CD4-positive, alpha-beta T cell (primary cell): ENCODE results near the gene SPAG9. TPM values are rescaled to one million over a fixed set of nuclear protein-coding genes. Genes with fewer than 3 reads are reported as not detected.

Experiments
- ATAC-seq: fragments of 200-7000 bp; cut with Tn5 transposase; one replicate; pipeline ENCODE4 v1.10.0; 2022; ENCODE audit warnings: mild to moderate bottlenecking; ENCODE audit not compliant: poor library complexity
- CTCF ChIA-PET: fragments of 350-600 bp; sonication (Branson Sonifier 250); formaldehyde crosslinking; loops from one replicate; lab custom pipeline; 2021; ENCODE audit warnings: antibody characterized with exemption, inconsistent platforms; lab: Charles Lee
- POLR2A ChIA-PET: fragments of 350-600 bp; sonication (Branson Sonifier 250); formaldehyde crosslinking; loops from one replicate; lab custom pipeline; 2021; ENCODE audit warnings: antibody characterized with exemption, inconsistent platforms; lab: Charles Lee
- DNase-seq, 14 experiments: peaks; one replicate each; pipeline ENCODE4 v3.0.0-alpha.2; 2013 to 2020; ENCODE audit warnings: mixed read lengths in 2 of 14
- H3K27ac ChIP-seq, 2 donors: one replicate each; pipeline versions ENCODE4 v1.5.1 to v1.7.0; 2013; ENCODE audit warnings: low read length in 2 of 2, low read depth in 1 of 2, mild to moderate bottlenecking in 1 of 2
- H3K27me3 ChIP-seq, 2 experiments: 1 replicate in 1 of 2; 2 replicates in 1 of 2; pipeline versions ENCODE4 v1.6.1 to v1.7.0; 2013; ENCODE audit warnings: low read length in 2 of 2, control low read depth in 1 of 2, mild to moderate bottlenecking in 1 of 2, moderate library complexity in 1 of 2; ENCODE audit not compliant: insufficient read depth in 2 of 2, control insufficient read depth in 1 of 2
- H3K36me3 ChIP-seq: one replicate; pipeline ENCODE4 v1.6.1; 2013; ENCODE audit warnings: low read length, control low read depth; ENCODE audit not compliant: insufficient read depth
- H3K4me1 ChIP-seq: one replicate; pipeline ENCODE4 v1.6.1; 2013; ENCODE audit warnings: low read length, control low read depth; ENCODE audit not compliant: insufficient read depth
- H3K4me3 ChIP-seq: one replicate; pipeline ENCODE4 v1.5.1; 2013; ENCODE audit warnings: mild to moderate bottlenecking, low read length, moderate library complexity
- H3K9me3 ChIP-seq, 2 experiments: 1 replicate in 1 of 2; 2 replicates in 1 of 2; pipeline versions ENCODE4 v1.6.1 to v1.7.0; 2013; ENCODE audit warnings: low read length in 2 of 2, mild to moderate bottlenecking in 2 of 2, control low read depth in 1 of 2, moderate library complexity in 1 of 2; ENCODE audit not compliant: control insufficient read depth in 1 of 2, insufficient read depth in 1 of 2
- H3K27ac Mint-ChIP-seq: one replicate; pipeline ENCODE4 v1.8.0; 2020; ENCODE audit warnings: mixed read lengths
- H3K27me3 Mint-ChIP-seq: one replicate; pipeline ENCODE4 v1.8.0; 2021; ENCODE audit warnings: mixed read lengths
- H3K36me3 Mint-ChIP-seq: one replicate; pipeline ENCODE4 v1.8.0; 2021; ENCODE audit warnings: low read depth, mixed read lengths
- H3K4me1 Mint-ChIP-seq: one replicate; pipeline ENCODE4 v1.8.0; 2021; ENCODE audit warnings: low read depth, mixed read lengths
- H3K4me3 Mint-ChIP-seq: one replicate; pipeline ENCODE4 v1.8.0; 2020; ENCODE audit warnings: mild to moderate bottlenecking, mixed read lengths
- H3K9me3 Mint-ChIP-seq: one replicate; pipeline ENCODE4 v1.8.0; 2020; ENCODE audit warnings: mixed read lengths
- CTCF ChIP-seq: fragments of 200-600 bp; IDR thresholded peaks from one replicate; pipeline ENCODE4 v1.8.0; 2022; ENCODE audit warnings: antibody characterized with exemption, mild to moderate bottlenecking
- intact Hi-C, 2 experiments: fragments of 100-400 bp; cut with DNase I in 1 of 2; cut with micrococcal nuclease in 1 of 2; formaldehyde crosslinking; loops; one replicate each; pipeline versions ENCODE4 v1.15.1 to v1.9.0; 2023 to 2025; cut with DNase I, micrococcal nuclease
- total RNA-seq, 174 experiments: library from RNA in 2 of 174; stranded (reverse) in 2 of 174; gene quantifications; one replicate each; pipeline ENCODE4 v1.2.3 and lab custom pipeline; 2021 to 2026

The SPAG9 gene
- total RNA-seq, 2 experiments from 2014 or later: 60.2 to 64.6 TPM

- ATAC-seq: no peak
Observed at GRCh38 chr17:51088287-51088686, 32.4 kb downstream of the SPAG9 start.

GRCh38 chr17:51087072-51087757, 33.5 kb downstream of the SPAG9 start:
- Mint-ChIP-seq H3K4me1 (peaks cover 45% of the 10 kb centered on the region), H3K27ac (no peak overlapping the region), H3K9me3 (no peaks in the 10 kb centered on the region), H3K4me3 (no peak overlapping the region), H3K36me3 (no peaks in the 10 kb centered on the region), H3K27me3 (no peaks in the 10 kb centered on the region)
- Histone ChIP-seq H3K27me3 (no peaks in the 10 kb centered on the region), H3K4me3 (no peak overlapping the region), H3K4me1 (peaks cover 5% of the 10 kb centered on the region), H3K27ac (no peak overlapping the region), H3K9me3 (no peaks in the 10 kb centered on the region), H3K36me3 (peaks cover 5% of the 10 kb centered on the region)
- DNase-seq (no peak), ATAC-seq (no peak)
- CTCF ChIA-PET: interaction anchor here (1.1 to 1.2 kb wide), 2 partner anchors 11 to 66 kb away, joined by 3 read pairs; partner anchors contain the start of gene NME1
- no peak for TF ChIP-seq CTCF
- POLR2A ChIA-PET: interaction anchor here (0.6 to 1.1 kb wide), 2 partner anchors 33 to 1229 kb away, joined by 3 read pairs; no protein-coding TSS in a partner anchor
- intact Hi-C loops: no loop called here

More at GRCh38 chr17:51088287-51088686, 32.4 kb downstream of the SPAG9 start:
- Mint-ChIP-seq H3K4me1 (peaks cover 38% of the 10 kb centered on the region), H3K27me3 (no peaks in the 10 kb centered on the region), H3K9me3 (no peaks in the 10 kb centered on the region), H3K36me3 (no peaks in the 10 kb centered on the region), H3K4me3 (no peak overlapping the region), H3K27ac (no peak overlapping the region)
- Histone ChIP-seq H3K27ac (no peak overlapping the region), H3K4me3 (no peak overlapping the region), H3K4me1 (peaks cover 5% of the 10 kb centered on the region), H3K9me3 (no peaks in the 10 kb centered on the region), H3K27me3 (no peaks in the 10 kb centered on the region), H3K36me3 (peaks cover 5% of the 10 kb centered on the region)
- DNase-seq: no peak
- CTCF ChIA-PET: interaction anchor here (1.0 kb wide), 1 partner anchor 11 kb away, joined by 3 read pairs; no protein-coding TSS in a partner anchor
- TF ChIP-seq CTCF: no peak
- intact Hi-C loops: no loop called here
- POLR2A ChIA-PET: no interaction called here

GRCh38 chr17:51085150-51085805, 35.4 kb downstream of the SPAG9 start:
- Mint-ChIP-seq H3K36me3 (peaks cover 7% of the 10 kb centered on the region), H3K27me3 (no peaks in the 10 kb centered on the region), H3K9me3 (no peaks in the 10 kb centered on the region), H3K27ac (no peak overlapping the region), H3K4me3 (no peak overlapping the region), H3K4me1 (peaks cover 42% of the 10 kb centered on the region)
- CTCF ChIA-PET: interaction anchor here (0.5 kb wide), 1 partner anchor 60 kb away, joined by 4 read pairs; no protein-coding TSS in a partner anchor
- Histone ChIP-seq H3K27ac (no peak overlapping the region), H3K27me3 (no peaks in the 10 kb centered on the region), H3K4me3 (no peak overlapping the region), H3K9me3 (no peaks in the 10 kb centered on the region), H3K36me3 (no peaks in the 10 kb centered on the region), H3K4me1 (peaks cover 5% of the 10 kb centered on the region)
- POLR2A ChIA-PET: no interaction called here
- intact Hi-C loops: no loop called here
- DNase-seq: no peak
- no peak for ATAC-seq
- TF ChIP-seq CTCF: no peak
